ENCODE measurements around the gene EXD2.

The EXD2 gene

DNA sequence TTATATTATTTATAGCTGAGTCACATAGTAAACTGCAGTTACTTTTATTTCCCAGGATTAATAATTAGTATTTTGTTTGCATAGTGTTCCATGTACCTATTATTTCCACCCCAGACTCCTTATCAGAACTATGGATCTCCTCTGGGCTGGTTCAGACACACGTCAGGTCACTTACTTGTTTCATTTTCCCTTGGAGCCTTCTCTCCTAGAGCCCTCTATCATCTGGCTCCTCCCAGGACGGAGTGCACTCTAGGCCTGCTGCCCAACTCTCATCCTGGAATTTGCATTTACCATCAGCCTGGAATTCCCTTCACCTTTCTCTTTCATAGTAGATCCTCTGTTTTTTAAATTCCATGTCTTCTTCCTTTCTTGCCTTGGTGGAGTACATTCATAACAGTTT is 40.2 kb downstream of the EXD2 start:
- no peak overlapping the region for H3K4me3 ChIP-seq (ENCODE audit: low read length)
- DNase-seq (ENCODE audit: low read depth) = no peak
- TF ChIP-seq, protein P1, sequence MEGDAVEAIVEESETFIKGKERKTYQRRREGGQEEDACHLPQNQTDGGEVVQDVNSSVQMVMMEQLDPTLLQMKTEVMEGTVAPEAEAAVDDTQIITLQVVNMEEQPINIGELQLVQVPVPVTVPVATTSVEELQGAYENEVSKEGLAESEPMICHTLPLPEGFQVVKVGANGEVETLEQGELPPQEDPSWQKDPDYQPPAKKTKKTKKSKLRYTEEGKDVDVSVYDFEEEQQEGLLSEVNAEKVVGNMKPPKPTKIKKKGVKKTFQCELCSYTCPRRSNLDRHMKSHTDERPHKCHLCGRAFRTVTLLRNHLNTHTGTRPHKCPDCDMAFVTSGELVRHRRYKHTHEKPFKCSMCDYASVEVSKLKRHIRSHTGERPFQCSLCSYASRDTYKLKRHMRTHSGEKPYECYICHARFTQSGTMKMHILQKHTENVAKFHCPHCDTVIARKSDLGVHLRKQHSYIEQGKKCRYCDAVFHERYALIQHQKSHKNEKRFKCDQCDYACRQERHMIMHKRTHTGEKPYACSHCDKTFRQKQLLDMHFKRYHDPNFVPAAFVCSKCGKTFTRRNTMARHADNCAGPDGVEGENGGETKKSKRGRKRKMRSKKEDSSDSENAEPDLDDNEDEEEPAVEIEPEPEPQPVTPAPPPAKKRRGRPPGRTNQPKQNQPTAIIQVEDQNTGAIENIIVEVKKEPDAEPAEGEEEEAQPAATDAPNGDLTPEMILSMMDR (conservative IDR thresholded peaks at IDR 0.05; ENCODE audit: low read length) = no peak

DNA sequence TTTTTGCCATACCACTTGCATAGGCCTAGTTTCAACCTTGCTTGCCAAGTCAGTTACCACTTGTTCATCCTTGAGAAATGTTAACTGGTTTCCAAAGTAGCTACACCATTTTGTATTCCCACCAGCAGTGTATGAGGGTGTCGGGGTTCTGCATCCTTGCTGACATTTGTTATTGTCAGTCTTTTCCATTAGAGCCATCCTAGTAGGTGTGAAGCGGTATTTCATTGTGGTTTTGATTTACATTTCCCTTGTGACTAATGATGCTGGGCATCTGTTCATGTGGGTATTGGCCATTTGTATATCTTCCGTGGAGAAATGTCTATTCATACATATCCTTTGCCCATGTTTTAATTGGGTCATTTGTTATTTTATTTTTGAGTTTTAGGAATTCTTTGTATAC is 41.1 kb downstream of the EXD2 start:
- TF ChIP-seq, protein P1 (conservative IDR thresholded peaks at IDR 0.05; ENCODE audit: low read length) = no peak
- no peak overlapping the region for H3K4me3 ChIP-seq (ENCODE audit: low read length)
- DNase-seq (ENCODE audit: low read depth) = no peak

DNA sequence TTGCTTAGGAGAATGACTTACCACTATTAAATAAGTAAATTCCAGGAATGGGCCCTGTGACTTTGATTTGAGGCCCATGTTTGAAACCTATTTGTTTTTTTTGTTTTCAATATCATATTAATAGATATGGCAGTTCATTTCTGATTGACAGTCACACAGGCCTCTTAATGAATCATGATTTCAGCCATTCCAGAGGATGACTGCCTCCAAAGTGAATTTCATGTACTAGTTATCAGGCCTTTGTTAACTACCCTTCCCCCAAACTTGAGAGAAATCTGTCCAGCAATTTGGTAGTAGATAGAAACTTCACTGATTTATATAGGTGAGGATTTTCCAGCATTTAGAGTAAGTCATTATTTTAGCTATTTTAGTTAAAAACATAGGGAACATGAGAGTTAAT is 42.8 kb downstream of the EXD2 start:
- H3K4me3 ChIP-seq (ENCODE audit: low read length) = no peak overlapping the region
- TF ChIP-seq, protein P1 (conservative IDR thresholded peaks at IDR 0.05; ENCODE audit: low read length) = no peak
- DNase-seq (ENCODE audit: low read depth) = no peak

DNA sequence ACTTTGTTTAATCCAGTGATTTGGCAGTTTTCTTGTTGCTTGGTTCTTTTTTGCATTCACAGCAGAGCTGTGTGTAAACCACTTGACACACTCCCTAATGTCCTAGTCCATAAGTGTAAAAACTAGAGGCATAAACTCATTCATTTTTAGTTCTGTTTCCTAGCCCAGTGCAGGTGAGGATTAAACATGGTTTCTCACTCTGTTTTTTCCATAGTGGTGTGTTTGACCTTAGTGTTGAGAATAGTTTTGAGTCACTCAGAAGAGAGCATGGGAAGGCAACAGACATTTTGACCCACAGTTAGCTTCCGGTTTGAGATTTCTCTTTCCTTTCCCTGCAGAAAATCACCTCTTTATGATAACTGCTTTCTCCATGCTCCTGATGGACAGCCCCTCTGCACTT is 44.4 kb downstream of the EXD2 start:
- TF ChIP-seq, protein P1 (conservative IDR thresholded peaks at IDR 0.05; ENCODE audit: low read length) = no peak
- DNase-seq (ENCODE audit: low read depth) = no peak

DNA sequence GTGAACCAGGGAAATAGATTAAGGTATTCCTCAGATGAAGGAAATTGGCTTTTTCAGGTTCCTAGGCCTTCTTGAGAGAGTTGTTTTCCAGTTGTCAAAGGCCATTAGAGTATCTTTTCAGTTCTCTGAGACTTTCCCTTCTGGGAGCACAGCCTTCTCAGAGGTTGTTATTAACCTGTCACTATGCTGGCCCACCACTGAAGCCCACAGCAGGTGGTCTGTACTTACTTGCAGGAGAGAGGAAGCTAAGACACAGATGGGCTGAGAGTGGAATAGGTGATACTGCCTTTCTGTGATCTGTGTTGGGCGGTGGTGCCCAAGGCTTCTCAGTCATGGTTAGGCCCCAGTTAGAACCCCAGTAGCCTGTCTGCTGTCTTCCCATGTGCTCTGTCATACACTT is 45.8 kb downstream of the EXD2 start:
- DNase-seq (ENCODE audit: low read depth) = no peak
- no peak overlapping the region for H3K4me3 ChIP-seq (ENCODE audit: low read length)
- TF ChIP-seq, protein P1 (conservative IDR thresholded peaks at IDR 0.05; ENCODE audit: low read length) = no peak

More for the DNA sequence above, 44.4 kb downstream of the EXD2 start:
- H3K4me3 ChIP-seq (ENCODE audit: low read length) = no peak overlapping the region

DNA sequence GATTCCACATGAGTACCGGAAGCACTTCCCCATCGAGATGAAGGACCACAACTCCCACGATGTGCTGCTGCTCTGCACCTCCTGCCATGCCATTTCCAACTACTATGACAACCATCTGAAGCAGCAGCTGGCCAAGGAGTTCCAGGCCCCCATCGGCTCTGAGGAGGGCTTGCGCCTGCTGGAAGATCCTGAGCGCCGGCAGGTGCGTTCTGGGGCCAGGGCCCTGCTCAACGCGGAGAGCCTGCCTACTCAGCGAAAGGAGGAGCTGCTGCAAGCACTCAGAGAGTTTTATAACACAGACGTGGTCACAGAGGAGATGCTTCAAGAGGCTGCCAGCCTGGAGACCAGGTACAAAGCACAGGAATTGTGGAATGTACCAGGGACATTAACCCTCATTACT is 46.3 kb downstream of the EXD2 start:
- H3K4me3 ChIP-seq (ENCODE audit: low read length) = no peak overlapping the region
- DNase-seq (ENCODE audit: low read depth) = no peak
- TF ChIP-seq, protein P1 (conservative IDR thresholded peaks at IDR 0.05; ENCODE audit: low read length) = no peak

DNA sequence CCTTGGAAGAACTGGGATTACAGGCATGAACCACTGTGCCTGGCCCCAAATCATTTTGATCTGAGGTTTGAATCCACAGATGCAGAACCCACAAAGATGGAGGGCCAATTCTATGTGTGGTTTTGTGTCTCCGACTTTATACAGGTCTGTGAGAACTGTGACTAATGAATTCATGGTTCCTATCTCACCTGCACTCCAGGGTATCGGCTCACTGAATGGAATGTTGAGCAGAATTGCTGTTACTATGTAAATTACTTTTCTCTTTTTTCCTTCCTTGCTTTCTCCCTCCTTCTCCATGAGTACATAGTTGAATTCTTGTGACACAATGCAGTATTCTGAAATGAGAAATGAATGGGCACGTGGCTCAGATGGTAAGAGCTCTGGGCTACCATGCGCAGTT is 47.6 kb downstream of the EXD2 start:
- H3K4me3 ChIP-seq (ENCODE audit: low read length) = no peak overlapping the region
- DNase-seq (ENCODE audit: low read depth) = no peak
- TF ChIP-seq, protein P1 (conservative IDR thresholded peaks at IDR 0.05; ENCODE audit: low read length) = no peak

Measured in AG10803 (cell line).